ENCODE data around the gene DENND2A. TPM values are rescaled to one million over a fixed set of nuclear protein-coding genes. Genes with fewer than 3 reads are reported as not detected.
"Not testable (repeated sequence)": the region's sequence is repeated elsewhere in the genome, so short reads cannot be mapped to it uniquely, and the experiment has no call there.

Gene DENND2A
- total RNA-seq, 1 donor from 2014 or later, result 29.8 TPM

GRCh38 chr7:140646931-140647647 is 6.5 kb upstream of the DENND2A start:
- H3K27ac Mint-ChIP-seq (ENCODE audit: unreplicated experiment), result peak overlapping the region; percentile 91
- peak overlapping the region; percentile 39 for H3K4me3 Mint-ChIP-seq

GRCh38 chr7:140645166-140645900 is 4.7 kb upstream of the DENND2A start:
- DNase-seq (ENCODE audit: low read depth, low spot score), result no peak
- H3K27me3 Mint-ChIP-seq (ENCODE audit: low read depth), result peaks cover 2% of the 10 kb centered on the region
- no peak overlapping the region for H3K4me3 Mint-ChIP-seq
- TF ChIP-seq, protein P1, sequence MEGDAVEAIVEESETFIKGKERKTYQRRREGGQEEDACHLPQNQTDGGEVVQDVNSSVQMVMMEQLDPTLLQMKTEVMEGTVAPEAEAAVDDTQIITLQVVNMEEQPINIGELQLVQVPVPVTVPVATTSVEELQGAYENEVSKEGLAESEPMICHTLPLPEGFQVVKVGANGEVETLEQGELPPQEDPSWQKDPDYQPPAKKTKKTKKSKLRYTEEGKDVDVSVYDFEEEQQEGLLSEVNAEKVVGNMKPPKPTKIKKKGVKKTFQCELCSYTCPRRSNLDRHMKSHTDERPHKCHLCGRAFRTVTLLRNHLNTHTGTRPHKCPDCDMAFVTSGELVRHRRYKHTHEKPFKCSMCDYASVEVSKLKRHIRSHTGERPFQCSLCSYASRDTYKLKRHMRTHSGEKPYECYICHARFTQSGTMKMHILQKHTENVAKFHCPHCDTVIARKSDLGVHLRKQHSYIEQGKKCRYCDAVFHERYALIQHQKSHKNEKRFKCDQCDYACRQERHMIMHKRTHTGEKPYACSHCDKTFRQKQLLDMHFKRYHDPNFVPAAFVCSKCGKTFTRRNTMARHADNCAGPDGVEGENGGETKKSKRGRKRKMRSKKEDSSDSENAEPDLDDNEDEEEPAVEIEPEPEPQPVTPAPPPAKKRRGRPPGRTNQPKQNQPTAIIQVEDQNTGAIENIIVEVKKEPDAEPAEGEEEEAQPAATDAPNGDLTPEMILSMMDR (conservative IDR thresholded peaks at IDR 0.05), result peak; percentile 48
- H3K27ac Mint-ChIP-seq (ENCODE audit: unreplicated experiment), result no peak overlapping the region
- H3K4me1 Mint-ChIP-seq, result peaks cover 20% of the 10 kb centered on the region
- H3K36me3 Mint-ChIP-seq (ENCODE audit: low read depth), result no peaks in the 10 kb centered on the region
- no peaks in the 10 kb centered on the region for H3K9me3 Mint-ChIP-seq

More at GRCh38 chr7:140646931-140647647, 6.5 kb upstream of the DENND2A start:
- H3K27me3 Mint-ChIP-seq (ENCODE audit: low read depth), result no peaks in the 10 kb centered on the region
- H3K36me3 Mint-ChIP-seq (ENCODE audit: low read depth), result no peaks in the 10 kb centered on the region
- TF ChIP-seq, protein P1 (conservative IDR thresholded peaks at IDR 0.05), result peak; percentile 62
- H3K4me1 Mint-ChIP-seq, result peaks cover 14% of the 10 kb centered on the region
- no peaks in the 10 kb centered on the region for H3K9me3 Mint-ChIP-seq
- DNase-seq (ENCODE audit: low read depth, low spot score), result peak; percentile 49

- not testable (repeated sequence) for H3K27ac Mint-ChIP-seq (ENCODE audit: unreplicated experiment); H3K27me3 Mint-ChIP-seq (ENCODE audit: low read depth); DNase-seq (ENCODE audit: low read depth, low spot score); H3K9me3 Mint-ChIP-seq; H3K4me3 Mint-ChIP-seq; H3K36me3 Mint-ChIP-seq (ENCODE audit: low read depth)
- peaks cover 22% of the 10 kb centered on the region for H3K4me1 Mint-ChIP-seq
Observed at GRCh38 chr7:140644761-140645160, 4.1 kb upstream of the DENND2A start.

DNA sequence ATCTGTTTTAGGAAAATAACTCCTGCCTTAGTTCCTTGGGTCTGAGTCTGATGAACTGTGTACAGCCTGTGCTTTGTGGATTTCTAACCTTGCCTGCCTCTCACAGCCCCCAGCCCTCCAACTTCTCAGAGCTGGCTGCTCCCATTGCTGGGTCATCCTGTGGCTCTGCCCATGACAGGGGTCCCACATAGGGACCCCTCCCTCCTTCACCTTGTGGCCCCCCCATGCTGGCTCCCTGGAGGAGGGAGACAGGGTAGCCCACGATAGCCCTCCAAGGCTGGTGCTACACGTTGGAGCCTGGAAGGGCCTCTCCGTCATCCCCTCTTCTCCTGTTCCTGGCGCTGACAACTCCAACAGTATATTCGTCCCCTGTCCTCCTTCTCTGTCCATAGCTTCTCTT is 2.8 kb upstream of the DENND2A start:
- TF ChIP-seq, protein P1 (conservative IDR thresholded peaks at IDR 0.05), result no peak
- Mint-ChIP-seq H3K36me3 (ENCODE audit: low read depth) (no peaks in the 10 kb centered on the region), H3K4me3 (peak overlapping the region; percentile 54), H3K27me3 (ENCODE audit: low read depth) (peaks cover 4% of the 10 kb centered on the region), H3K9me3 (no peaks in the 10 kb centered on the region), H3K27ac (ENCODE audit: unreplicated experiment) (peak overlapping the region; percentile 57), H3K4me1 (peaks cover 32% of the 10 kb centered on the region)
- DNase-seq (ENCODE audit: low read depth, low spot score), result no peak

DNA sequence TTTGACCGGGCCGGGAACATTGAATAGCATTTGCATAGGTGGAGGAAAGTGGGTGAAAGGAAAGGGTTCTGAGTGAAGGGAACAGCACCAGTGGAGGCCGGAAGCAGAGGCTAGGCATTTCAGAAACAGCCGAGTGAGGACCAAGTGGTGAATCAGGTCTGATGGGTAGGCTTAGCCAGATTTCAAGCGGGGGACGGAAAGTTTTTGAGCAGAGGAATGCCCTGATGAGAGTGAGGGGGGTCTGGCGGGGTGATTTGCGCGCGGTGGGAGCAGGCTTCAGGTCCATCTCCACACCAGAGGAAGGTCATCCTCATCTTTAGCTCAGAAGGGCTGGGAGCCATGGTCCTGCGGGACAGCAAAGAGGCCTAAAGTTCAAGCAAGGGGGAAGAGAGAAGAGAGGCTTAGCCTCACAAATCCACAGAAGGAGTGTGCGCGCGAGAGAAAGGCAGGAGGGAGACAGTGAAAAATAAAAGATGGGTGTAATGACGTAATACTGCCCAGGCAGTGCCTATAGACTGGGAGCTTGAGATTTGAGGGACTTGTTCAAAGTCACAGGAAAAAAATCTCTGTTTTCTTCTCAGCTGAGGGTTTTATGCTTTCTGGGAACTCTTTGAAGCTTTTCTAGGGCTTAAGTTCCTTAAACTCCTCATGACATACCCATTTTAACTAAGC is 1.0 kb upstream of the DENND2A start:
- Mint-ChIP-seq H3K4me3 (peak overlapping the region; percentile 78), H3K36me3 (ENCODE audit: low read depth) (no peaks in the 10 kb centered on the region), H3K9me3 (no peaks in the 10 kb centered on the region), H3K27ac (ENCODE audit: unreplicated experiment) (no peak overlapping the region), H3K4me1 (peaks cover 39% of the 10 kb centered on the region), H3K27me3 (ENCODE audit: low read depth) (peaks cover 4% of the 10 kb centered on the region)
- TF ChIP-seq, protein P1 (conservative IDR thresholded peaks at IDR 0.05), result no peak
- no peak for DNase-seq (ENCODE audit: low read depth, low spot score)
